ENCODE results near the gene NLGN3. TPM values are rescaled to one million over a fixed set of nuclear protein-coding genes. Genes with fewer than 3 reads are reported as not detected.
A peak's percentile ranks its signal among the peaks of the same experiment; 100 is the strongest.

NLGN3 gene
- total RNA-seq, 1 donor from 2014 or later = 3.3 TPM

DNA sequence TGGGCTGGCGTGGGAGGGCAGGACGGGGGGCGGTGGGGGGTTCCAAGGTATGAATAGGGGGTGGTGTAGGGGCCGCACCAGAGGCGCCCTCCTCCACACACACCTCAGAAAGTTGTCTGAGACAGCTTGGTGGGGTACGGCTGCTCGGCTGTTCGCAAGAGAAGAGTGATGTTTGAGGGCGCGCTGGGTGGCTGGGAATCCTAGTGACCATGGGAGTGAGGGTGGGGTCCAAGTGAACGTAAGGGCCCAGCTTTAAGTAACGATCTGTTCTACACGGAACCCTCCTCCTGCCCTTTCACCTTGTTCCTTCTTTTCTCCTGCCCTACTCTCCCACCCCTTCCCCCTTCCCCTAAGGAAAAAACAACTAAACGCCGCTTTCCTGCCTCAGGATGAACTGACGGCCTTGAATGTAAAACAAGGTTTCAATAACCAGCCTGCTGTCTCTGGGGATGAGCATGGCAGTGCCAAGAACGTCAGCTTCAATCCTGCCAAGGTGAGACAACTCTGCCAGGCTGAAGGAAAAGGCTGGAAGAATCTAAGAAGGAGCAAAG lies 25.6 kb upstream of the NLGN3 start:
- H3K27ac Mint-ChIP-seq = peak overlapping the region; percentile 90
- H3K27me3 Mint-ChIP-seq (ENCODE audit: low read depth) = no peaks in the 10 kb centered on the region
- TF ChIP-seq, protein P1, sequence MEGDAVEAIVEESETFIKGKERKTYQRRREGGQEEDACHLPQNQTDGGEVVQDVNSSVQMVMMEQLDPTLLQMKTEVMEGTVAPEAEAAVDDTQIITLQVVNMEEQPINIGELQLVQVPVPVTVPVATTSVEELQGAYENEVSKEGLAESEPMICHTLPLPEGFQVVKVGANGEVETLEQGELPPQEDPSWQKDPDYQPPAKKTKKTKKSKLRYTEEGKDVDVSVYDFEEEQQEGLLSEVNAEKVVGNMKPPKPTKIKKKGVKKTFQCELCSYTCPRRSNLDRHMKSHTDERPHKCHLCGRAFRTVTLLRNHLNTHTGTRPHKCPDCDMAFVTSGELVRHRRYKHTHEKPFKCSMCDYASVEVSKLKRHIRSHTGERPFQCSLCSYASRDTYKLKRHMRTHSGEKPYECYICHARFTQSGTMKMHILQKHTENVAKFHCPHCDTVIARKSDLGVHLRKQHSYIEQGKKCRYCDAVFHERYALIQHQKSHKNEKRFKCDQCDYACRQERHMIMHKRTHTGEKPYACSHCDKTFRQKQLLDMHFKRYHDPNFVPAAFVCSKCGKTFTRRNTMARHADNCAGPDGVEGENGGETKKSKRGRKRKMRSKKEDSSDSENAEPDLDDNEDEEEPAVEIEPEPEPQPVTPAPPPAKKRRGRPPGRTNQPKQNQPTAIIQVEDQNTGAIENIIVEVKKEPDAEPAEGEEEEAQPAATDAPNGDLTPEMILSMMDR (IDR thresholded peaks at IDR 0.05; ENCODE audit: unreplicated experiment) = no peak
- peaks cover 4% of the 10 kb centered on the region for H3K9me3 Mint-ChIP-seq
- peak overlapping the region; percentile 80 for H3K4me3 Mint-ChIP-seq
- DNase-seq (ENCODE audit: low spot score in 2 of 2, unreplicated experiment in 2 of 2) = no peak
- peaks cover 5% of the 10 kb centered on the region for H3K4me1 Mint-ChIP-seq
- peaks cover 2% of the 10 kb centered on the region for H3K36me3 Mint-ChIP-seq

DNA sequence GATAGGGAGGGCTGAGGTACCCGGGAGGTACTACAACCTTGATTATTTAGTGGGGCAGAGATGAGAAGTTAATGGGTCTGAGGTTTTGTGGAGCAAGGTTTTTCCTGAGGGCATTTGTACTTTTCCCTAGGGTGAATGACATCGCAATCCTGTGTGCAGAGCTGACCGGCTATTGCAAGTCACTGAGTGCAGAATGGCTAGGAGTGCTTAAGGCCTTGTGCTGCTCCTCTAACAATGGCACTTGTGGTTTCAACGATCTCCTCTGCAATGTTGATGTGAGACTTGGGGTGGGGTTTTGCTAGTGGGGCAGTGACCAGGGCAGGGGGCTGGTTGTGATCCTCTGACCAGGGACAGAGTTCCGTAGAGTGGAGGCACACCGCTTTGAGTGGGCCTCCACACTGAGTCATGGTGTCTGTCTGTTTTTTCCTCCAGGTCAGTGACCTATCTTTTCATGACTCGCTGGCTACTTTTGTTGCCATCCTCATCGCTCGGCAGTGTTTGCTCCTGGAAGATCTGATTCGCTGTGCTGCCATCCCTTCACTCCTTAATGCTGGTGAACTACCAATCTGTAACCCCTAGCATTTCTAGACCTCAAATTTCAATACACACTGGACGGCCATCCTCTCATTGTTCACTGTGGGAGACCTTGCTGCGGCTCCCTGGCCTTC lies 16.3 kb upstream of the NLGN3 start:
- Mint-ChIP-seq H3K36me3 (peaks cover 30% of the 10 kb centered on the region), H3K27me3 (ENCODE audit: low read depth) (no peaks in the 10 kb centered on the region), H3K9me3 (peaks cover 8% of the 10 kb centered on the region), H3K4me3 (no peak overlapping the region), H3K27ac (no peak overlapping the region), H3K4me1 (peaks cover 3% of the 10 kb centered on the region)
- TF ChIP-seq, protein P1 (IDR thresholded peaks at IDR 0.05; ENCODE audit: unreplicated experiment) = no peak
- no peak for DNase-seq (ENCODE audit: low spot score in 2 of 2, unreplicated experiment in 2 of 2)

DNA sequence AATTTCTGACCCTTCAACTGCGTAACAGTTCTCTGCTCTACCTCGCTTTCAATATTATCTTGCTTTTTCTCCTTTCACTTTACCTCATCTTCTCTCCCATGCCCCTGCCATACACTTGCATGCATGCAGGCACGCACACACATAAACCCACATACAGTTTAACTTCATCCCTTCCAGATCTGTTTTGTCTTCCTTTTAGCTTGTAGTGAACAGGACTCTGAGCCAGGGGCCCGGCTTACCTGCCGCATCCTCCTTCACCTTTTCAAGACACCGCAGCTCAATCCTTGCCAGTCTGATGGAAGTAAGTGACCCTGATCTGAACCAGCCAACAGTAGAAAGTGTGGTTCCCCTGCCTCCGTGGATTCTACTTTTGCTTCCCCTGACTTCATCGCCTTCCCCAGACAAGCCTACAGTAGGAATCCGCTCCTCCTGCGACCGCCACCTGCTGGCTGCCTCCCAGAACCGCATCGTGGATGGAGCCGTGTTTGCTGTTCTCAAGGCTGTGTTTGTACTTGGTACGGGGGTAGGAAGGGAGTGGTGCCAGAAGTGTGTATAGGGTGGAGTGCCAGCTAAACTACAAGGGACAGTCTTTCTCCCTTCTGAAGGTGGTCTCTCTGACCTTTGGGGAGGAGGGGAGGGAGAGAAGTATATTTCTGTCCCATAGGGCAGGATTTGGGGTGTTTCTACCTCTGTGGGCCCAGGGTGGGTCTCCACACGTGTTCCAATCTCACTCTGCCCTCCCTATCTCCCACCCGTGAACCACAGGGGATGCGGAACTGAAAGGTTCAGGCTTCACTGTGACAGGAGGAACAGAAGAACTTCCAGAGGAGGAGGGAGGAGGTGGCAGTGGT lies 15.5 kb upstream of the NLGN3 start:
- Mint-ChIP-seq H3K27me3 (ENCODE audit: low read depth) (no peaks in the 10 kb centered on the region), H3K4me1 (peaks cover 3% of the 10 kb centered on the region), H3K27ac (peak overlapping the region; percentile 13), H3K4me3 (no peak overlapping the region), H3K36me3 (peaks cover 30% of the 10 kb centered on the region), H3K9me3 (peaks cover 8% of the 10 kb centered on the region)
- TF ChIP-seq, protein P1 (IDR thresholded peaks at IDR 0.05; ENCODE audit: unreplicated experiment) = peak; percentile 67
- peak; percentile 44 to 75 for DNase-seq (ENCODE audit: low spot score in 2 of 2, unreplicated experiment in 2 of 2)

DNA sequence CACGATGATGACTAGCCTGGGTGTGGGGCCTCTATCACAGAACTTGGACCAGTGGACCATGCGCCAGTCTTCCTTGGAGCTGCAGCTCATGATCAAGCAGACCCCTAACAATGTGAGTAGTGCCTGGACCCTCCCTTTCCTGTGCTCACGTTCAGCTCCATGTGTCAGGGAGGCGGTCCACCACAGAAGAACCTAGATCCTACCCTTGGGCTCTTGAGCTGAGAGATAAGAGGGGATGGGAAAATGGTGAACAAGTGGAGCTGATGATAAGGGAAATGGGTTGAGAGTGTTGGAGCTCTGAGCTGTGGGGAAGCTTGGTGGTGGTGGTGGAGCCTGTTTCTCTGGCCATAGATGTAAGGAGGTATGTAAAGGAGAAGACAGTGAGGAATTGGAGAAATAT lies 13.1 kb upstream of the NLGN3 start:
- Mint-ChIP-seq H3K36me3 (peaks cover 35% of the 10 kb centered on the region), H3K4me3 (no peak overlapping the region), H3K27me3 (ENCODE audit: low read depth) (no peaks in the 10 kb centered on the region), H3K4me1 (peaks cover 3% of the 10 kb centered on the region), H3K27ac (no peak overlapping the region), H3K9me3 (peaks cover 16% of the 10 kb centered on the region)
- TF ChIP-seq, protein P1 (IDR thresholded peaks at IDR 0.05; ENCODE audit: unreplicated experiment) = no peak
- no peak for DNase-seq (ENCODE audit: low spot score in 2 of 2, unreplicated experiment in 2 of 2)

DNA sequence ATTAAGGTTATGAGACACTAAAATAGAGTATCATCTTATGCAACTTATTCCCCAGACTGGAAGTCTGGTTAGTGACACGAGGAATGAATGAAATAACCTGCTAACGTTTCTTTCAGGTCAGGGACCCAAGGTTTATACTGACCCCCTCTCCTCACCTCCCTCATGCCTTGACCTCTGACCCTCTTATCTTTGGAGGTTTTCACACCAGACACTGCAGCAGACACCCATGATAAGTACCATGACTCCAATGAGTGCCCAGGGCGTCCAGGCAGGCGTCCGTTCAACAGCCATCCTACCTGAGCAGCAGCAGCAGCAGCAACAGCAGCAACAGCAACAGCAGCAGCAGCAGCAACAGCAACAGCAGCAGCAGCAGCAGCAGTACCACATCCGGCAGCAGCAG lies 4.2 kb upstream of the NLGN3 start:
- Mint-ChIP-seq H3K4me1 (peaks cover 8% of the 10 kb centered on the region), H3K36me3 (peaks cover 17% of the 10 kb centered on the region)

More for the DNA sequence above, 4.2 kb upstream of the NLGN3 start:
- Mint-ChIP-seq H3K27ac (no peak overlapping the region), H3K9me3 (peaks cover 15% of the 10 kb centered on the region), H3K27me3 (ENCODE audit: low read depth) (no peaks in the 10 kb centered on the region), H3K4me3 (no peak overlapping the region)
- TF ChIP-seq, protein P1 (IDR thresholded peaks at IDR 0.05; ENCODE audit: unreplicated experiment) = no peak
- no peak for DNase-seq (ENCODE audit: low spot score in 2 of 2, unreplicated experiment in 2 of 2)
